Measurements from ENCODE around the gene BLID. TPM values are rescaled to one million over a fixed set of nuclear protein-coding genes. Genes with fewer than 3 reads are reported as not detected.

Gene BLID
- polyA plus RNA-seq, 12 donors, result not detected

GRCh38 chr11:122105044-122105758, 10.8 kb downstream of the BLID start:
- no peak for DNase-seq

GRCh38 chr11:122104341-122104740, 11.7 kb downstream of the BLID start:
- no peak for DNase-seq

- no peak for DNase-seq
Measured at GRCh38 chr11:122103726-122104125, 12.3 kb downstream of the BLID start.

- DNase-seq, result no peak
Measured at GRCh38 chr11:122103321-122103720, 12.7 kb downstream of the BLID start.

GRCh38 chr11:122102426-122102825, 13.6 kb downstream of the BLID start:
- DNase-seq, result no peak

- peak; percentile 92 for DNase-seq
Measured at GRCh38 chr11:122101625-122102291, 14.3 kb downstream of the BLID start.

- DNase-seq, result peak; percentile 75
Measured at GRCh38 chr11:122100756-122101080, 15.3 kb downstream of the BLID start.

GRCh38 chr11:122100037-122100755, 15.8 kb downstream of the BLID start:
- DNase-seq, result peak; percentile 89

GRCh38 chr11:122099374-122100036, 16.5 kb downstream of the BLID start:
- DNase-seq, result peak; percentile 73

- DNase-seq, result no peak
Measured at GRCh38 chr11:122098261-122098980, 17.6 kb downstream of the BLID start.

GRCh38 chr11:122097419-122098001, 18.5 kb downstream of the BLID start:
- DNase-seq, result peak; percentile 66

- DNase-seq, result peak; percentile 57
Measured at GRCh38 chr11:122096272-122097112, 19.5 kb downstream of the BLID start.

GRCh38 chr11:122095681-122096262, 20.2 kb downstream of the BLID start:
- DNase-seq, result peak; percentile 73

GRCh38 chr11:122094836-122095235, 21.2 kb downstream of the BLID start:
- DNase-seq, result no peak

- no peak for DNase-seq
Measured at GRCh38 chr11:122093731-122094275, 22.2 kb downstream of the BLID start.

- no peak for DNase-seq
Measured at GRCh38 chr11:122091835-122092234, 24.2 kb downstream of the BLID start.

GRCh38 chr11:122089111-122089510, 26.9 kb downstream of the BLID start:
- no peak for DNase-seq

GRCh38 chr11:122085712-122086111, 30.3 kb downstream of the BLID start:
- DNase-seq, result no peak

GRCh38 chr11:122085264-122085663, 30.8 kb downstream of the BLID start:
- DNase-seq, result peak; percentile 54

GRCh38 chr11:122082205-122082604, 33.8 kb downstream of the BLID start:
- DNase-seq, result no peak
